GM12875 (cell line): Measurements from ENCODE around the gene NAA40.

Source experiments
- H3K4me3 ChIP-seq: one replicate; pipeline ENCODE4 v1.5.1; 2011; ENCODE audit warnings: low read depth, low read length, control low read depth
- TF ChIP-seq, protein P1 (sequence below): IDR thresholded peaks from 2 replicates; pipeline ENCODE4 v1.5.1; 2011; ENCODE audit warnings: low read depth, mild to moderate bottlenecking, control low read depth, inconsistent platforms, low read length, moderate library complexity, borderline replicate concordance; ENCODE audit not compliant: insufficient read depth

The NAA40 gene

DNA sequence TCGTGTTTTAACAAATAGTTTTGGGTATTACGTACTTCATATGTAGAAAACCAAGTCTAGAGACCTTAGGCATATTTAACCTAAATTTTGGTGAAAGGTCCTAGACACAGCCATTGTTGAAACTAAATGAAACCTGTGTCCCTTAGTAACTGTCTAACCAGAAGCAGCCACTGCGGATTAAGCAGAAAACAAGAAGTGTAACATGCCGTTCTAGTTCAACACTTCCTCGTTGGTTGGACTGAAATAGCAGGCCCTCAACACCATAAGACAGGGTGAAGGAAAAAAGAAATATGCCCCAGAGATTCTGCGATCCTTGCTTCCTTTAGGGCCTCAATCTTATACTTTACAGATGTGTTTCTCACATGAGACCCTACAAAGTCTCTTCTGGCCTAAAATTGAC, 2.0 kb downstream of the NAA40 start:
- TF ChIP-seq, protein P1, sequence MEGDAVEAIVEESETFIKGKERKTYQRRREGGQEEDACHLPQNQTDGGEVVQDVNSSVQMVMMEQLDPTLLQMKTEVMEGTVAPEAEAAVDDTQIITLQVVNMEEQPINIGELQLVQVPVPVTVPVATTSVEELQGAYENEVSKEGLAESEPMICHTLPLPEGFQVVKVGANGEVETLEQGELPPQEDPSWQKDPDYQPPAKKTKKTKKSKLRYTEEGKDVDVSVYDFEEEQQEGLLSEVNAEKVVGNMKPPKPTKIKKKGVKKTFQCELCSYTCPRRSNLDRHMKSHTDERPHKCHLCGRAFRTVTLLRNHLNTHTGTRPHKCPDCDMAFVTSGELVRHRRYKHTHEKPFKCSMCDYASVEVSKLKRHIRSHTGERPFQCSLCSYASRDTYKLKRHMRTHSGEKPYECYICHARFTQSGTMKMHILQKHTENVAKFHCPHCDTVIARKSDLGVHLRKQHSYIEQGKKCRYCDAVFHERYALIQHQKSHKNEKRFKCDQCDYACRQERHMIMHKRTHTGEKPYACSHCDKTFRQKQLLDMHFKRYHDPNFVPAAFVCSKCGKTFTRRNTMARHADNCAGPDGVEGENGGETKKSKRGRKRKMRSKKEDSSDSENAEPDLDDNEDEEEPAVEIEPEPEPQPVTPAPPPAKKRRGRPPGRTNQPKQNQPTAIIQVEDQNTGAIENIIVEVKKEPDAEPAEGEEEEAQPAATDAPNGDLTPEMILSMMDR: no peak
- H3K4me3 ChIP-seq: no peak overlapping the region

DNA sequence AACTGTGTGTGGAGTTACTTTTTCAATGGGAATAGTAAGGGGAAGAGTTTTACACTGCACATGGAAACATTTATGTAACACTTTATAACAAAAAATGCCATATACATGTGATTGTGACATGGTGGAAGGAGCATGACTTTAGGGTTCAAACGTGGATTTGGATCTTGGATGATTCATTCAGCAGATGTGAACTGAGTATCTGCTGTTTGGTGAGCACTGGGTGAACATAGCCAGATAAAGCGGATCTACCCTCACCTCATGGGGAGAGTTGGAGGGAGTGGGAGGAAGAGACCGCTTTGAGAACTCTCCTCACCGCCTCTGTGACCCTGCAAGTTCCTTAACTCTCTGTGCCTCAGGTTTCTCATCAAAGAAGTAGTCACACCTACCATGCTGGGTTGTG, 3.1 kb downstream of the NAA40 start:
- no peak overlapping the region for H3K4me3 ChIP-seq
- TF ChIP-seq, protein P1: no peak

DNA sequence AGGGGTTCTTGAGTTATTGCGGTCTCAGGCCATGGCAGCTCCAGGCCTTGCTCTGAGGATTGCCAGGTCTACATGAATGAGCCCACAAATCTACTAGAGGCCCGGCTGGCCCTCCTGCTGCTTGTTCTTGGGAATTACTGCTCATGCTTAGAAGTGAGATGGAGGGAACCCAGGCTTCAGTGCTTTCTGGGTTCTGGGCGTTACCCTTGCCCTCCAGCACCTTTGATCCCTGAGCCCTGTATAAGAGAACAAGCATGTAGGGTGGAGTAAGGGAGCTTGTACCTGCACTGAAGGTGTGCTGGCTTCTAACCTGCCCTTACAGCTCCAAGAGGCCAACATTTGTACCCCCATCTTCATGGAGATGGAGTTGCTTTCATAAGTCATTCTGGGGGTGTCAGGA, 4.0 kb downstream of the NAA40 start:
- no peak overlapping the region for H3K4me3 ChIP-seq
- TF ChIP-seq, protein P1: no peak

DNA sequence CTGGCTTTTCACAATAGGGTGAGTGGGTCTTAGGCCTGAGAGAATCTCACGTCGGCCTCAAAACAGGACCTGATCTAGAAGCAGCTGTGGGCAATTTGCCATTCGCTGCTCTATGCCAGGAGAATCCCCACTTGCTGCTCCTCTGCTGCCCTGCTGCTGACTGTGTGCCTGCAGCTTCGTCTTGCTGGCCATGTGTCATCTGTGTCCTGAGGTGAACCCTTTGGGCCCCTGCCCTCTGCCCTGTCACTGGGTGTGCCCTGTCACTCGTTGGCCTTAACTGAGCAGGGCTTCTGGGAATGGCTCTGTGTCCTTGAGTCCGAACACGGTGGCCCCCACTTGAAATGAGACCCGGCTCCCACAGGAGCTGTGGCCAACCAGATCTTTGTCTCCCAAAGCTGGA, 6.2 kb downstream of the NAA40 start:
- TF ChIP-seq, protein P1: no peak
- no peak overlapping the region for H3K4me3 ChIP-seq

DNA sequence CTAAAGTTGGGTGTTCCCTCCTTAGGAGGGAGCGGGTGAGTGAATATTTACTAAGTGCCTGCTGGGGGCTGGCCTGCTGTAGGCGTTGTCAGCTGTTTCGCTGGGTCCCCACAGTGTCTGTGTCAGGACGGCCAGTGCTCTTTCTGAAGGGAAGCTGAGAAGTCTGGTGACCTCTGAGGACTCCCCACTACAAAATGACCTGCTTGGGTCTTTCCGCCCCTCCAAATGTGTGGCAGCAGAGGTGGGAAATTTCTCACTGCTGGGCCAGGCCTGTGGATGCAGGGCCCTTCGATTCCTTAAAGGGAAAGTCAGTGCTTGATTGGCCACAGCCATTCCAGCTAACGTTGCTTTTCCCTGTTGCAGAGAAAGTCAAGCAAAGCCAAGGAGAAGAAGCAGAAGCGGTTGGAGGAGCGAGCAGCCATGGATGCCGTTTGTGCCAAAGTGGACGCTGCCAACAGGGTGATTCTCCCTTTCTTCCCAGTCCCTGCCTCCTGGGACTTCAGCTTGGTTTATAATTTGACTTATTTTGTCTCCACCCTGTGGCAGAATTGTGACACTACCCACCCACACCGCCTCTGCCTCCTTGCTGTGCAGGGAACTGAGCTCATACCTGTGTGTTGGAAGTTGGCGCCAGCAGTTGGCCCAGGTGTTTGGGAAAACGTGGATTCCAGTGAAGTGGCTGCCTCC, 6.8 kb downstream of the NAA40 start:
- TF ChIP-seq, protein P1: peak; percentile 55
- H3K4me3 ChIP-seq: no peak overlapping the region

DNA sequence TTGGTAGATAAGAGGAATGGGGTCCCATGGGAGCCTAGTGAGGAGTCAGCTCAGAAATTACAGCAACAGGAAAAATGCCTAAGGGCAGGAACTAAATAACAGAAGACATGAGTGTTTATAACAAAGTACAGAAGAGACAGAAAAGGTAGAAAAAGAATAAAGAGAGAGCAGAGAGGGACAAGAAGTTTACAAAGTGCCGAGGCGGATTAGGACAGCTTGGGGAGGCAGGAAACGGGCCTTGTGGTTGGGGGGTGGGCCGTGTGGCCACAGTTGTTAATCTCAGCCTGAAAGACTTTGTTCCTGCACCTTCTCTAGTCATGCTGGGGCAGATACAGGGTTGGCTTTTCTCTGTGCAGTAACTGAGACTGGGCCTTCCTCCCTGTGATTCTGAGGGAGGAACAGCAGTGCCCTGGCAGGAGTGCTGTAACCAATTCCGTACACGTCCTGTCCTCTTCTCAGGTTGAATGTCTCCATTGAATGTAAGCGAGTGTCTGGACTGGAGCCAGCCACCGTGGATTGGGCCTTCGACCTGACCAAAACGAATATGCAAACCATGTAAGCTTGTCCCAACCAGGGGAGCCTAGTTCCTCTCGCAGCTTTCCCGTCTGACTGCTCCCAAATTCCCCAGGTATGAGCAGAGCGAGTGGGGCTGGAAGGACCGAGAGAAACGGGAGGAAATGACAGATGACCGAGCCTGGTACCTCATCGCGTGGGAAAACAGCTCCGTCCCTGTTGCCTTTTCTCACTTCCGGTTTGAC, 13.2 kb downstream of the NAA40 start:
- TF ChIP-seq, protein P1: no peak
- no peak overlapping the region for H3K4me3 ChIP-seq

DNA sequence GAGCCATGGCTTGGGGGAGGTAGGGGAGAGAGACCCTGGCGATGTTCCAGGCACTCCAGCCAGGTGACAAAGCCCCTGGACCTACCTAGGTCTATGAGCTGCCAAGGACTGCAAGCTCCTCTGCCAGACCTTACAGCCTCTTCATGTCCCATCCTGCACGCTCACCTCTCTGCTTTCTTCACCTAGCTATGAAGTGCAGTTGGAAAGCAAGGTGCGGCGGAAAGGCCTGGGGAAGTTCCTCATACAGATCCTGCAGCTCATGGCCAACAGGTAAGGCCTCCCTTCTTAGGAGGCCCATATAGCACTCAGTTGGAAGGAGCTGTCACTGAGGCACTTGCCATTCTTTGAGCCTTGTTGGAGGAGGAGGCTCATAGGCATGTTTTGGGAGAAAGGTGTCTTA, 13.8 kb downstream of the NAA40 start:
- TF ChIP-seq, protein P1: no peak
- H3K4me3 ChIP-seq: no peak overlapping the region
